ENCODE data around the gene BZW2.
"Not testable (repeated sequence)": the region's sequence is repeated elsewhere in the genome, so short reads cannot be mapped to it uniquely, and the experiment has no call there.

The BZW2 gene

GRCh38 chr7:16677978-16678494 lies 32.1 kb downstream of the BZW2 start:
- no peak for DNase-seq

GRCh38 chr7:16678645-16679566 lies 32.9 kb downstream of the BZW2 start:
- not testable (repeated sequence) for DNase-seq

GRCh38 chr7:16684935-16685334 lies 39.0 kb downstream of the BZW2 start:
- DNase-seq: no peak

GRCh38 chr7:16685535-16685934 lies 39.6 kb downstream of the BZW2 start:
- no peak for DNase-seq

- no peak for DNase-seq
Observed at GRCh38 chr7:16688249-16688648, 42.3 kb downstream of the BZW2 start.

GRCh38 chr7:16691241-16691640 lies 45.3 kb downstream of the BZW2 start:
- no peak for DNase-seq

GRCh38 chr7:16693601-16694318 lies 47.8 kb downstream of the BZW2 start:
- no peak for DNase-seq

- no peak for DNase-seq
Observed at GRCh38 chr7:16694806-16695205, 48.8 kb downstream of the BZW2 start.

- DNase-seq: no peak
Observed at GRCh38 chr7:16695621-16696237, 49.7 kb downstream of the BZW2 start.

- DNase-seq: no peak
Observed at GRCh38 chr7:16697507-16698199, 51.7 kb downstream of the BZW2 start.

- DNase-seq: no peak
Observed at GRCh38 chr7:16698200-16698905, 52.4 kb downstream of the BZW2 start.

GRCh38 chr7:16702441-16702840 lies 56.5 kb downstream of the BZW2 start:
- no peak for DNase-seq

- no peak for DNase-seq
Observed at GRCh38 chr7:16708511-16708910, 62.5 kb downstream of the BZW2 start.

- no peak for DNase-seq
Observed at GRCh38 chr7:16708980-16709379, 63.0 kb downstream of the BZW2 start.

GRCh38 chr7:16710651-16711050 lies 64.7 kb downstream of the BZW2 start:
- no peak for DNase-seq

GRCh38 chr7:16711730-16712129 lies 65.7 kb downstream of the BZW2 start:
- no peak for DNase-seq

- no peak for DNase-seq
Observed at GRCh38 chr7:16712916-16713315, 66.9 kb downstream of the BZW2 start.

- DNase-seq: no peak
Observed at GRCh38 chr7:16715928-16716327, 69.9 kb downstream of the BZW2 start.

- DNase-seq: no peak
Observed at GRCh38 chr7:16718111-16718656, 72.2 kb downstream of the BZW2 start.

GRCh38 chr7:16719699-16720098 lies 73.7 kb downstream of the BZW2 start:
- no peak for DNase-seq

- no peak for DNase-seq
Observed at GRCh38 chr7:16721541-16721940, 75.6 kb downstream of the BZW2 start.

GRCh38 chr7:16724344-16724743 lies 78.4 kb downstream of the BZW2 start:
- no peak for DNase-seq
